Smooth muscle cell (in vitro differentiated cells): ENCODE data around the gene CIZ1. TPM values are rescaled to one million over a fixed set of nuclear protein-coding genes. Genes with fewer than 3 reads are reported as not detected.

Source experiments
- DNase-seq: peaks from one replicate; lab custom pipeline; 2025; ENCODE audit not compliant: unreplicated experiment; lab: John Stamatoyannopoulos, UW
- H2AFZ ChIP-seq: fragments of 200-600 bp; sonication (generic); 2 replicates; pipeline ENCODE4 v1.6.0; 2016; ENCODE audit warnings: antibody characterized with exemption, low read depth, mild to moderate bottlenecking
- H3F3A ChIP-seq: fragments of 200-600 bp; sonication (generic); 2 replicates; pipeline ENCODE4 v1.6.0; 2017; ENCODE audit warnings: antibody characterized with exemption, low read depth
- H3K27ac ChIP-seq: fragments of 200-600 bp; sonication (generic); 2 replicates; pipeline ENCODE4 v1.5.1; 2016; ENCODE audit warnings: low read depth, mild to moderate bottlenecking
- H3K27me3 ChIP-seq: fragments of 200-600 bp; sonication (generic); 2 replicates; pipeline ENCODE4 v1.6.1; 2016; ENCODE audit warnings: low read depth, mild to moderate bottlenecking
- H3K36me3 ChIP-seq: fragments of 200-600 bp; sonication (generic); 2 replicates; pipeline ENCODE4 v1.5.1; 2016; ENCODE audit warnings: low read depth
- H3K4me1 ChIP-seq: fragments of 200-600 bp; sonication (generic); 2 replicates; pipeline ENCODE4 v1.5.1; 2016; ENCODE audit warnings: low read depth
- H3K4me2 ChIP-seq: fragments of 200-600 bp; sonication (generic); 2 replicates; pipeline ENCODE4 v1.6.0; 2016; ENCODE audit warnings: mild to moderate bottlenecking
- H3K4me3 ChIP-seq: fragments of 200-600 bp; sonication (generic); 2 replicates; pipeline ENCODE4 v1.5.1; 2016; ENCODE audit warnings: mild to moderate bottlenecking
- H3K79me2 ChIP-seq: fragments of 200-600 bp; sonication (generic); 2 replicates; pipeline ENCODE4 v1.6.0; 2016; ENCODE audit warnings: low read depth, mild to moderate bottlenecking
- H3K9ac ChIP-seq: fragments of 200-600 bp; sonication (generic); 2 replicates; pipeline ENCODE4 v1.6.0; 2016; ENCODE audit warnings: low read depth
- H3K9me3 ChIP-seq: fragments of 200-600 bp; sonication (generic); replicated peaks from 2 replicates; pipeline ENCODE4 v1.5.1; 2016; ENCODE audit warnings: low read depth
- H4K20me1 ChIP-seq: fragments of 200-600 bp; sonication (generic); 2 replicates; pipeline ENCODE4 v1.6.0; 2016; ENCODE audit warnings: low read depth
- WGBS: methylation state at CpG from one replicate; pipeline ENCODE4 v1.1.7; 2016; ENCODE audit warnings: low lambda C conversion rate; 5-methylcytosine and 5-hydroxymethylcytosine counted together
- polyA plus RNA-seq: library from polyadenylated mRNA; unstranded; fragments of >200 nt; fragmentation: Nextera tagmentation; extraction: Ambion mirVana; gene quantifications from 2 replicates; pipeline ENCODE4 v1.2.1, GENCODE V29; 2016
- total RNA-seq: library from RNA; depleted of rRNA; stranded (reverse); fragments of >200 nt; gene quantifications from 2 replicates; pipeline ENCODE4 v1.2.3, GENCODE V29; 2014
- TF ChIP-seq, protein P1 (sequence below): fragments of 200-600 bp; sonication (generic); IDR thresholded peaks from 2 replicates; pipeline ENCODE4 v1.5.1; 2017; ENCODE audit warnings: borderline replicate concordance, mild to moderate bottlenecking, antibody characterized with exemption; ENCODE audit not compliant: insufficient read depth, poor library complexity, severe bottlenecking

CIZ1 gene
- total and polyA plus RNA-seq, 2 experiments from 2014 or later: 23.5 to 84.0 TPM

- Histone ChIP-seq H3K79me2 (no peaks in the 10 kb centered on the region), H4K20me1 (peaks cover 14% of the 10 kb centered on the region)
Measured at GRCh38 chr9:128163523-128164306, 27.7 kb downstream of the CIZ1 start.

GRCh38 chr9:128163027-128163515, 28.3 kb downstream of the CIZ1 start:
- no peak for DNase-seq
- TF ChIP-seq, protein P1, sequence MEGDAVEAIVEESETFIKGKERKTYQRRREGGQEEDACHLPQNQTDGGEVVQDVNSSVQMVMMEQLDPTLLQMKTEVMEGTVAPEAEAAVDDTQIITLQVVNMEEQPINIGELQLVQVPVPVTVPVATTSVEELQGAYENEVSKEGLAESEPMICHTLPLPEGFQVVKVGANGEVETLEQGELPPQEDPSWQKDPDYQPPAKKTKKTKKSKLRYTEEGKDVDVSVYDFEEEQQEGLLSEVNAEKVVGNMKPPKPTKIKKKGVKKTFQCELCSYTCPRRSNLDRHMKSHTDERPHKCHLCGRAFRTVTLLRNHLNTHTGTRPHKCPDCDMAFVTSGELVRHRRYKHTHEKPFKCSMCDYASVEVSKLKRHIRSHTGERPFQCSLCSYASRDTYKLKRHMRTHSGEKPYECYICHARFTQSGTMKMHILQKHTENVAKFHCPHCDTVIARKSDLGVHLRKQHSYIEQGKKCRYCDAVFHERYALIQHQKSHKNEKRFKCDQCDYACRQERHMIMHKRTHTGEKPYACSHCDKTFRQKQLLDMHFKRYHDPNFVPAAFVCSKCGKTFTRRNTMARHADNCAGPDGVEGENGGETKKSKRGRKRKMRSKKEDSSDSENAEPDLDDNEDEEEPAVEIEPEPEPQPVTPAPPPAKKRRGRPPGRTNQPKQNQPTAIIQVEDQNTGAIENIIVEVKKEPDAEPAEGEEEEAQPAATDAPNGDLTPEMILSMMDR: no peak
- 97% methylated on average over 6 of the region's 6 CpGs for WGBS
- H3K9ac ChIP-seq: no peak overlapping the region
- H3K4me2 ChIP-seq: no peak overlapping the region
- no peaks in the 10 kb centered on the region for H3K27me3 ChIP-seq
- H3K9me3 ChIP-seq: no peaks in the 10 kb centered on the region
- H3F3A ChIP-seq: no peaks in the 10 kb centered on the region
- H3K27ac ChIP-seq: no peak overlapping the region
- no peak overlapping the region for H2AFZ ChIP-seq
- no peaks in the 10 kb centered on the region for H3K79me2 ChIP-seq
- H3K36me3 ChIP-seq: no peaks in the 10 kb centered on the region
- H3K4me1 ChIP-seq: no peaks in the 10 kb centered on the region
- peaks cover 11% of the 10 kb centered on the region for H4K20me1 ChIP-seq
- no peak overlapping the region for H3K4me3 ChIP-seq

More at GRCh38 chr9:128163523-128164306, 27.7 kb downstream of the CIZ1 start:
- Histone ChIP-seq H3K4me1 (no peaks in the 10 kb centered on the region), H3K27ac (no peak overlapping the region), H3K4me3 (no peak overlapping the region), H2AFZ (no peak overlapping the region), H3K27me3 (no peaks in the 10 kb centered on the region), H3K9me3 (no peaks in the 10 kb centered on the region), H3F3A (no peaks in the 10 kb centered on the region), H3K9ac (no peak overlapping the region), H3K36me3 (peaks cover 2% of the 10 kb centered on the region), H3K4me2 (no peak overlapping the region)
- over 99% methylated on average over 10 of the region's 10 CpGs for WGBS
- TF ChIP-seq, protein P1: no peak
- DNase-seq: no peak

DNA sequence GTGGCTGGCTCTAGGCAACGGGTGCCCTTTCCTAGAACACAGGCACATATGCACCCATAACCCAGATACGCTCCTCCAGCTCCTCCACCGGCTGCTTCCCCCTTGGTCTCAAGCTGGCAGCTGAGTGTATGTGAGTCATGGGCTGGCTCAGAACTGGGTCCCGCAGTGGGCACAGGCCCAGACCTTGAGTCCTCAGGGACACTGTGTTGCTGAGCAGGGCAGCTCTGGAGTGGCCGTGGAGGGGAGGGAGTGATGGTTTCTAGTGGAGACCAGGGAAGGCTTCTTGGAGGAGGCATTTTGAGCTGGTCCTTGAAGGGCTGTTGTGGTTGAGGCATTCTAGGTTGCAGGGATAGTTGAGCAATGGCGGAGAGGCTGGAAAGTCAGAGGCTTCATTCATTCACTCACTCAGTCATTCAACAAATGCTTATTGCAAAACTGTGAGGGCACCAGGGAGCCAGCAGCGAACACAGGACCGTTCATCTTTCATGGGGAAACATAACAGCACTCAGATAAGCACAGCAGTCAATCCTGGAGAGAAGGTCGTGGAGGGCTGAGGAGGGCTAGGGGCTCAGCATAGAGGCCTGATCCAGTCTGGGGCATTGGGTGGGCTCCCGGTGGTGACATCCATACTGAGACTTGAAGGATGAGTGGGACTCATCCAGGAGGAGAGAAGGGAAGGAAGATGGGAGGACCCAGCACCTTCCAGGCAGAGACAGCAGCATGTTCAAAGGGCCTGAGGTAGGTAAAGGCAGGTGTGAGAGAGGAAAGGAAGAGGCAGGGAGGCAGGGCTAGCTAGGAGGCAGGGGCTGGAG, 29.0 kb downstream of the CIZ1 start:
- no peaks in the 10 kb centered on the region for H3K9me3 ChIP-seq
- H3K79me2 ChIP-seq: no peaks in the 10 kb centered on the region
- no peaks in the 10 kb centered on the region for H3F3A ChIP-seq
- H3K9ac ChIP-seq: no peak overlapping the region
- H3K4me1 ChIP-seq: no peaks in the 10 kb centered on the region
- H3K27me3 ChIP-seq: no peaks in the 10 kb centered on the region
- H2AFZ ChIP-seq: no peak overlapping the region
- no peak overlapping the region for H3K4me2 ChIP-seq
- H3K36me3 ChIP-seq: no peaks in the 10 kb centered on the region
- H3K4me3 ChIP-seq: no peak overlapping the region
- DNase-seq: no peak
- TF ChIP-seq, protein P1: no peak
- peaks cover 11% of the 10 kb centered on the region for H4K20me1 ChIP-seq
- H3K27ac ChIP-seq: no peak overlapping the region
- over 99% methylated on average over 10 of the region's 10 CpGs for WGBS
